ENCODE measurements around the gene MAML3.

MAML3 gene

DNA sequence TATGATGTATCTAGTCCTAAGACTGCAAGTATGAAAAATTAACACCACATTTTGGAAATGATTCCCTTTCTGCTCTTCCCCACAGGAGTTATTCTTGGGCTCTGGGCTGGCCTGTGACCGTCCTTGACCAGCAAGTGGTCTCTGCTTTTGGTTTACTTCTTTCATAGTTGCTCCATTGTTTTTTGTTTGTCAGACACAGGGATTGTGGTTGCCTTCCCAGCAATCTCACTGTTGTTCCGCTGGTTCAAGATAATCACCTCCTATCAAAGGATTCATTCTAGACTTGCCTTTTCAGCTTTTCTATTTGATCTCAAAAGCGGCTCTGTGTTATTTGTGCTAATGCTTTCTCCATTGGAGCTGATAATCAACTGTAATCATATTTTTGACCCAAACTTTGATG, 269.5 kb downstream of the MAML3 start:
- Histone ChIP-seq H2AFZ (ENCODE audit: low read depth, low read length) (no peak overlapping the region), H3K27ac (ENCODE audit: low read length) (no peak overlapping the region), H3K9ac (ENCODE audit: low read length) (no peak overlapping the region), H3K9me3 (ENCODE audit: insufficient read depth, low read length) (no peaks in the 10 kb centered on the region; the same call in 1 of the 2 replicates), H3K36me3 (replicated peaks; ENCODE audit: low read depth, low read length) (no peaks in the 10 kb centered on the region), H3K4me2 (ENCODE audit: low read length) (no peak overlapping the region), H3K27me3 (ENCODE audit: low read depth, low read length) (peaks cover 21% of the 10 kb centered on the region), H3K4me3 (ENCODE audit: low read length) (no peak overlapping the region), H3K4me1 (ENCODE audit: low read length) (peaks cover 31% of the 10 kb centered on the region), H3K79me2 (ENCODE audit: low read length) (no peaks in the 10 kb centered on the region), H4K20me1 (ENCODE audit: insufficient read depth, low read length) (no peaks in the 10 kb centered on the region)
- TF ChIP-seq EZH2phosphoT487 (IDR thresholded peaks at IDR 0.05; ENCODE audit: low read depth) = no peak
- TF ChIP-seq, protein P1, sequence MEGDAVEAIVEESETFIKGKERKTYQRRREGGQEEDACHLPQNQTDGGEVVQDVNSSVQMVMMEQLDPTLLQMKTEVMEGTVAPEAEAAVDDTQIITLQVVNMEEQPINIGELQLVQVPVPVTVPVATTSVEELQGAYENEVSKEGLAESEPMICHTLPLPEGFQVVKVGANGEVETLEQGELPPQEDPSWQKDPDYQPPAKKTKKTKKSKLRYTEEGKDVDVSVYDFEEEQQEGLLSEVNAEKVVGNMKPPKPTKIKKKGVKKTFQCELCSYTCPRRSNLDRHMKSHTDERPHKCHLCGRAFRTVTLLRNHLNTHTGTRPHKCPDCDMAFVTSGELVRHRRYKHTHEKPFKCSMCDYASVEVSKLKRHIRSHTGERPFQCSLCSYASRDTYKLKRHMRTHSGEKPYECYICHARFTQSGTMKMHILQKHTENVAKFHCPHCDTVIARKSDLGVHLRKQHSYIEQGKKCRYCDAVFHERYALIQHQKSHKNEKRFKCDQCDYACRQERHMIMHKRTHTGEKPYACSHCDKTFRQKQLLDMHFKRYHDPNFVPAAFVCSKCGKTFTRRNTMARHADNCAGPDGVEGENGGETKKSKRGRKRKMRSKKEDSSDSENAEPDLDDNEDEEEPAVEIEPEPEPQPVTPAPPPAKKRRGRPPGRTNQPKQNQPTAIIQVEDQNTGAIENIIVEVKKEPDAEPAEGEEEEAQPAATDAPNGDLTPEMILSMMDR (IDR thresholded peaks at IDR 0.05; ENCODE audit: low read depth, low read length) = no peak

GRCh38 chr4:139880841-139881240, 273.1 kb downstream of the MAML3 start:
- Histone ChIP-seq H3K9me3 (ENCODE audit: insufficient read depth, low read length) (no peaks in the 10 kb centered on the region; the same call in 1 of the 2 replicates), H2AFZ (ENCODE audit: low read depth, low read length) (no peak overlapping the region), H3K4me2 (ENCODE audit: low read length) (no peak overlapping the region), H3K36me3 (replicated peaks; ENCODE audit: low read depth, low read length) (no peaks in the 10 kb centered on the region), H3K9ac (ENCODE audit: low read length) (no peak overlapping the region), H3K79me2 (ENCODE audit: low read length) (no peaks in the 10 kb centered on the region), H3K4me3 (ENCODE audit: low read length) (no peak overlapping the region), H3K27ac (ENCODE audit: low read length) (no peak overlapping the region), H3K27me3 (ENCODE audit: low read depth, low read length) (peaks cover 18% of the 10 kb centered on the region), H3K4me1 (ENCODE audit: low read length) (no peaks in the 10 kb centered on the region), H4K20me1 (ENCODE audit: insufficient read depth, low read length) (no peaks in the 10 kb centered on the region)
- no peak for TF ChIP-seq EZH2phosphoT487 (IDR thresholded peaks at IDR 0.05; ENCODE audit: low read depth)
- TF ChIP-seq, protein P1 (IDR thresholded peaks at IDR 0.05; ENCODE audit: low read depth, low read length) = no peak

- H3K4me2 ChIP-seq (ENCODE audit: low read length) = no peak overlapping the region
- no peak for TF ChIP-seq EZH2phosphoT487 (IDR thresholded peaks at IDR 0.05; ENCODE audit: low read depth)
- TF ChIP-seq, protein P1 (IDR thresholded peaks at IDR 0.05; ENCODE audit: low read depth, low read length) = no peak
- no peaks in the 10 kb centered on the region for H3K79me2 ChIP-seq (ENCODE audit: low read length)
- H4K20me1 ChIP-seq (ENCODE audit: insufficient read depth, low read length) = no peaks in the 10 kb centered on the region
- no peak overlapping the region for H3K27ac ChIP-seq (ENCODE audit: low read length)
- no peak overlapping the region for H3K9ac ChIP-seq (ENCODE audit: low read length)
- H3K36me3 ChIP-seq (replicated peaks; ENCODE audit: low read depth, low read length) = no peaks in the 10 kb centered on the region
- H3K4me1 ChIP-seq (ENCODE audit: low read length) = no peaks in the 10 kb centered on the region
- peaks cover 30% of the 10 kb centered on the region for H3K27me3 ChIP-seq (ENCODE audit: low read depth, low read length)
- H3K4me3 ChIP-seq (ENCODE audit: low read length) = no peak overlapping the region
- H3K9me3 ChIP-seq (ENCODE audit: insufficient read depth, low read length) = no peaks in the 10 kb centered on the region; the same call in 1 of the 2 replicates
- H2AFZ ChIP-seq (ENCODE audit: low read depth, low read length) = no peak overlapping the region
These were observed 275.9 kb downstream of the MAML3 start for GRCh38 chr4:139878050-139878449.

GRCh38 chr4:139876337-139876941, 277.5 kb downstream of the MAML3 start:
- no peaks in the 10 kb centered on the region for H3K4me1 ChIP-seq (ENCODE audit: low read length)
- H3K36me3 ChIP-seq (replicated peaks; ENCODE audit: low read depth, low read length) = no peaks in the 10 kb centered on the region

More at GRCh38 chr4:139876337-139876941, 277.5 kb downstream of the MAML3 start:
- H3K27me3 ChIP-seq (ENCODE audit: low read depth, low read length) = peaks cover 35% of the 10 kb centered on the region
- no peaks in the 10 kb centered on the region for H3K9me3 ChIP-seq (ENCODE audit: insufficient read depth, low read length)
- H3K4me3 ChIP-seq (ENCODE audit: low read length) = no peak overlapping the region
- no peak overlapping the region for H3K9ac ChIP-seq (ENCODE audit: low read length)
- no peaks in the 10 kb centered on the region for H3K79me2 ChIP-seq (ENCODE audit: low read length)
- no peak overlapping the region for H3K4me2 ChIP-seq (ENCODE audit: low read length)
- no peaks in the 10 kb centered on the region for H4K20me1 ChIP-seq (ENCODE audit: insufficient read depth, low read length)
- no peak for TF ChIP-seq EZH2phosphoT487 (IDR thresholded peaks at IDR 0.05; ENCODE audit: low read depth)
- TF ChIP-seq, protein P1 (IDR thresholded peaks at IDR 0.05; ENCODE audit: low read depth, low read length) = no peak
- no peak overlapping the region for H3K27ac ChIP-seq (ENCODE audit: low read length)
- H2AFZ ChIP-seq (ENCODE audit: low read depth, low read length) = no peak overlapping the region
